CD8-positive, alpha-beta memory T cell (primary cell): Measurements from ENCODE around the gene HOXD3. TPM values are rescaled to one million over a fixed set of nuclear protein-coding genes. Genes with fewer than 3 reads are reported as not detected.

ENCODE experiments used
- CTCF ChIA-PET: fragments of 350-600 bp; sonication (Branson Sonifier 250); formaldehyde crosslinking; loops from one replicate; lab custom pipeline; 2021; ENCODE audit warnings: antibody characterized with exemption; lab: Charles Lee
- POLR2A ChIA-PET: fragments of 350-600 bp; sonication (Branson Sonifier 250); formaldehyde crosslinking; loops from one replicate; lab custom pipeline; 2021; ENCODE audit warnings: antibody characterized with exemption; lab: Charles Lee
- DNase-seq, 5 donors: peaks; one replicate each; pipeline versions ENCODE4 v3.0.0 to v3.0.0-alpha.2; 2020 to 2022; ENCODE audit warnings: mixed read lengths in 1 of 5
- H3K27ac ChIP-seq: one replicate; pipeline ENCODE4 v1.7.0; 2013; ENCODE audit warnings: low read depth, mild to moderate bottlenecking, low read length, moderate library complexity
- H3K27me3 ChIP-seq: 2 replicates; pipeline ENCODE4 v1.7.0; 2013; ENCODE audit warnings: low read length, mild to moderate bottlenecking; ENCODE audit not compliant: insufficient read depth, poor library complexity, severe bottlenecking
- H3K36me3 ChIP-seq: 2 replicates; pipeline ENCODE4 v1.7.0; 2013; ENCODE audit warnings: mild to moderate bottlenecking, low read length, moderate library complexity; ENCODE audit not compliant: insufficient read depth
- H3K4me1 ChIP-seq: 2 replicates; pipeline ENCODE4 v1.7.0; 2013; ENCODE audit warnings: mild to moderate bottlenecking, low read length, moderate library complexity; ENCODE audit not compliant: insufficient read depth
- H3K4me3 ChIP-seq: 2 replicates; pipeline ENCODE4 v1.7.0; 2013; ENCODE audit warnings: mild to moderate bottlenecking, low read length
- H3K9me3 ChIP-seq: 2 replicates; pipeline ENCODE4 v1.7.0; 2013; ENCODE audit warnings: mild to moderate bottlenecking, low read length
- H3K27ac Mint-ChIP-seq, 8 donors: one replicate each; pipeline ENCODE4 v1.8.0; 2020 to 2021; ENCODE audit warnings: mixed read lengths in 8 of 8, mild to moderate bottlenecking in 6 of 8, inconsistent platforms in 3 of 8, moderate library complexity in 3 of 8
- H3K27me3 Mint-ChIP-seq, 2 donors: one replicate each; pipeline ENCODE4 v1.8.0; 2020 to 2021; ENCODE audit warnings: mixed read lengths in 2 of 2, mild to moderate bottlenecking in 1 of 2, moderate library complexity in 1 of 2
- H3K36me3 Mint-ChIP-seq, 3 donors: one replicate each; pipeline ENCODE4 v1.8.0; 2020 to 2021; ENCODE audit warnings: mixed read lengths in 3 of 3, inconsistent platforms in 1 of 3, mild to moderate bottlenecking in 1 of 3
- H3K4me1 Mint-ChIP-seq, 3 donors: one replicate each; pipeline ENCODE4 v1.8.0; 2020 to 2021; ENCODE audit warnings: mixed read lengths in 3 of 3, inconsistent platforms in 1 of 3, mild to moderate bottlenecking in 1 of 3
- H3K4me3 Mint-ChIP-seq, 7 donors: one replicate each; pipeline ENCODE4 v1.8.0; 2020 to 2021; ENCODE audit warnings: mixed read lengths in 7 of 7, mild to moderate bottlenecking in 6 of 7, moderate library complexity in 4 of 7, inconsistent platforms in 2 of 7
- H3K9me3 Mint-ChIP-seq, 5 donors: one replicate each; pipeline ENCODE4 v1.8.0; 2020 to 2022; ENCODE audit warnings: mixed read lengths in 5 of 5, mild to moderate bottlenecking in 3 of 5, moderate library complexity in 2 of 5, inconsistent platforms in 1 of 5
- polyA plus RNA-seq: library from polyadenylated mRNA; unstranded; fragments of 300-500 nt; fragmentation: Illumina TruSeq; gene quantifications from one replicate; pipeline ENCODE4 v1.2.3, GENCODE V29; 2021
- total RNA-seq, 2 experiments: library from RNA; stranded (reverse); gene quantifications; one replicate each; pipeline ENCODE4 v1.2.3, GENCODE V29; 2021

The HOXD3 gene
- total and polyA plus RNA-seq, 3 experiments from 2014 or later, result not detected

DNA sequence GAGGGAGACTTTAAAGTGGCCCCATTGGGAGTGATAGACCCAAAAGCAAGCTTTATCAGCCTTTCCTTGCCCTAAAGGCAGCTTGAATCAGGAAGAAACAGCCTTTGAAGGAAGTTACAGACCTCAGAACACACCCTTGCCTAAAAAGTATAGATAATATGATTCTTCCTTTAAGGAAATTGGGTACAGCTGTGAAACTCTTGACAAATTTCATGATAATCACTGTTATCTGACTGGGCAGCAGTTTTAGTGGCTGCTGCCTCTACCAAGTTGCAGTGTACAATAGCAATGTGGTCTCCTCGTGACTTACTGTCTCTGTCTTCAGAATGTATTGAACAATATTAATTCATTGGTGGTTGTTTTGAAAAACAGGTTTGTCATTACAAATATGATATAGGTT lies 48.0 kb downstream of the HOXD3 start:
- no peak overlapping the region for H3K27ac Mint-ChIP-seq
- POLR2A ChIA-PET, result no interaction called here
- H3K9me3 ChIP-seq, result no peaks in the 10 kb centered on the region
- no peak for DNase-seq
- no peak overlapping the region for H3K4me3 ChIP-seq
- H3K27ac ChIP-seq, result no peak overlapping the region
- no peaks in the 10 kb centered on the region for H3K36me3 ChIP-seq
- no peaks in the 10 kb centered on the region for H3K4me1 Mint-ChIP-seq
- no peaks in the 10 kb centered on the region for H3K4me1 ChIP-seq
- CTCF ChIA-PET, result no interaction called here
- peaks cover 13 to 30% of the 10 kb centered on the region in 2 donors for H3K27me3 Mint-ChIP-seq
- no peaks in the 10 kb centered on the region for H3K27me3 ChIP-seq
- no peaks in the 10 kb centered on the region for H3K36me3 Mint-ChIP-seq
- peaks cover 0 to 6% (median 4%) of the 10 kb centered on the region in 5 donors for H3K9me3 Mint-ChIP-seq
- H3K4me3 Mint-ChIP-seq, result no peak overlapping the region

DNA sequence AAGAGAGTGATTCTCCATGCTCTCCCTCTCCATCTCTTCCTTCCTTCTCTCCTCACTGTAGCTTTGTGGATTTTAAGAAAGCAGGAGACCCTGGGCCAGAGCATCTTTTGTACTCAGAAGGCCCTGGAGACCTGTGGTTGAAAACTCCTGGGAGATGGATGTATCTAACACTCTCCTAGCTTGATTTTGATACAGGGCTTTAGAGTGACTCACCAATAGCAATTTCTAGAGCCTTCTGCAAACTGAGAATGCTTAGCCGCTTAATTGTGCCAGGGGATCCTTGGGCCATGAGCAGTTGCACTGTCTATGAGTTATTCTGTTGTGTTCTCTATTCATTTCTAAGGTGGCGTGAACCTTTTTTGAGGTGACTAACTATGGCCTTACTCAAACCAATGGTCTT lies 49.0 kb downstream of the HOXD3 start:
- no peak overlapping the region for H3K27ac Mint-ChIP-seq
- no peaks in the 10 kb centered on the region for H3K36me3 ChIP-seq
- no peaks in the 10 kb centered on the region for H3K4me1 ChIP-seq
- H3K4me3 ChIP-seq, result no peak overlapping the region
- ChIA-PET CTCF (no interaction called here), POLR2A (no interaction called here)
- H3K36me3 Mint-ChIP-seq, result no peaks in the 10 kb centered on the region
- H3K4me3 Mint-ChIP-seq, result no peak overlapping the region
- peaks cover 0 to 6% (median 4%) of the 10 kb centered on the region in 5 donors for H3K9me3 Mint-ChIP-seq
- no peaks in the 10 kb centered on the region for H3K4me1 Mint-ChIP-seq
- H3K9me3 ChIP-seq, result no peaks in the 10 kb centered on the region
- H3K27ac ChIP-seq, result no peak overlapping the region
- peaks cover 15 to 33% of the 10 kb centered on the region in 2 donors for H3K27me3 Mint-ChIP-seq
- no peak for DNase-seq
- no peaks in the 10 kb centered on the region for H3K27me3 ChIP-seq

DNA sequence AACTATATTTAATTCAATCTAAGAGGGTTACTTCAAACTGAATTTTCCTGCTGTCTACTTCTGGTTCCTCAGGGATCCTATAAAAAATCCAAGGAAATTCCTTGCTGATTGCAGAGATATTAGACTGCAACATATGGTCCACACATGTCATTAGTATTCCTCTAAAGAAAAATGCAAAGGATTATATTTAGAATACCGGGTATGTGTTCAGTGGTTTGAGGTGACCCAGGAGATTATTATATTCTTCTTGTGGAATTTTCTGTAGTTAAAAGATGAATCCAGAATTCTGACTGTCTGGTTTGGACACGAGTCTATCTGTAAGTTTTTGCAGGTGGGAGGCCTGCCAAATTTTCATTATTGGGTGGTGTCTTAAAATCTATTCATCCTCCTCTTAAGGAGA lies 49.6 kb downstream of the HOXD3 start:
- Histone ChIP-seq H3K4me1 (no peaks in the 10 kb centered on the region), H3K36me3 (no peaks in the 10 kb centered on the region), H3K27ac (no peak overlapping the region), H3K4me3 (no peak overlapping the region), H3K9me3 (no peaks in the 10 kb centered on the region), H3K27me3 (no peaks in the 10 kb centered on the region)
- DNase-seq, result no peak
- Mint-ChIP-seq H3K27me3 (peaks cover 15 to 35% of the 10 kb centered on the region in 2 donors), H3K9me3 (peaks cover 0 to 6% (median 4%) of the 10 kb centered on the region in 5 donors), H3K4me3 (no peak overlapping the region), H3K27ac (no peak overlapping the region), H3K4me1 (no peaks in the 10 kb centered on the region), H3K36me3 (no peaks in the 10 kb centered on the region)
- ChIA-PET CTCF (no interaction called here), POLR2A (no interaction called here)

DNA sequence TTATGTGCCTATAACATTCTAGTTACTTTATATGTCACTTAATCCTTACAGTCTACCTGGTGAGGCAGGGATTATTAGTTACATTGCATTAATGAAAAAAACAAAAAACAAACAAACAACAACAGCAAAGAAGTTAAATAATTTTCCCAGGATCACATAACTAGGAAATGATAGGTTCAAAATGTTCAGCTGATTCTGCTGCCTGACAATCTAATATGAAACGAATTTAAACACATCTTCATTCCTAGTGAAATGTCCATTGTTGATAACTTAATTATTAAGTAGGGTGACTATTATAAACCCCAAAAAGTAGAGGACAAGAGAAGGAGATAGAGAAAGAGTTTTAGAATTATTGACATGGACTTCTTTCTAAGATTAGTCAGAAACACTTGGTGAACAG lies 54.0 kb downstream of the HOXD3 start:
- H3K27me3 Mint-ChIP-seq, result peaks cover 13 to 18% of the 10 kb centered on the region in 2 donors
- ChIA-PET CTCF (no interaction called here), POLR2A (no interaction called here)
- Histone ChIP-seq H3K4me3 (no peak overlapping the region), H3K9me3 (no peaks in the 10 kb centered on the region), H3K4me1 (no peaks in the 10 kb centered on the region), H3K27ac (no peak overlapping the region), H3K27me3 (no peaks in the 10 kb centered on the region), H3K36me3 (no peaks in the 10 kb centered on the region)
- DNase-seq, result no peak
- no peaks in the 10 kb centered on the region for H3K36me3 Mint-ChIP-seq
- H3K4me1 Mint-ChIP-seq, result no peaks in the 10 kb centered on the region
- no peak overlapping the region for H3K4me3 Mint-ChIP-seq
- no peaks in the 10 kb centered on the region for H3K9me3 Mint-ChIP-seq
- no peak overlapping the region for H3K27ac Mint-ChIP-seq

DNA sequence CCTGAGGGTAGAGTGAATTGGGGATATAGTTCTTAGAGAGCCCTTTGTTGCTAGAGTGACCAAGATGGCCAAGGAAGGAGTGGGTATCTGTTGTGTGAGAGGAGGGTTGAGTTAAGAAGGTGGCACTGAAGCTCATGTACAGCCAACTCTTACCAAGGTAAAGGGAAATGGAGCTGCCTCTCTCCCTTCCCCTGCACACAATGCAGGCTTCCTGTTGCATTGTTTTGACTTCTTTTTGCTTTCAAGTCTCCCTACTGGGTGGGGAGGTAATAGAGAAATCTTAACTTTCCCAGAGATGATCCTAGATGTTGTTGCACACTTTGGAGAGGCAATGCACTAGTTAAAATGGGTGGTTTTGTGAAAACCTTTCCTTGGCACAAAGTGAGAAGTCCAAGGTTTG lies 55.2 kb downstream of the HOXD3 start:
- Mint-ChIP-seq H3K27me3 (peaks cover 13 to 18% of the 10 kb centered on the region in 2 donors), H3K4me3 (no peak overlapping the region), H3K9me3 (no peaks in the 10 kb centered on the region), H3K36me3 (no peaks in the 10 kb centered on the region), H3K27ac (no peak overlapping the region), H3K4me1 (no peaks in the 10 kb centered on the region)
- no peak overlapping the region for H3K27ac ChIP-seq
- H3K36me3 ChIP-seq, result no peaks in the 10 kb centered on the region
- no peaks in the 10 kb centered on the region for H3K9me3 ChIP-seq
- ChIA-PET CTCF (no interaction called here), POLR2A (no interaction called here)
- no peaks in the 10 kb centered on the region for H3K4me1 ChIP-seq
- no peak overlapping the region for H3K4me3 ChIP-seq
- H3K27me3 ChIP-seq, result no peaks in the 10 kb centered on the region
- DNase-seq, result no peak

DNA sequence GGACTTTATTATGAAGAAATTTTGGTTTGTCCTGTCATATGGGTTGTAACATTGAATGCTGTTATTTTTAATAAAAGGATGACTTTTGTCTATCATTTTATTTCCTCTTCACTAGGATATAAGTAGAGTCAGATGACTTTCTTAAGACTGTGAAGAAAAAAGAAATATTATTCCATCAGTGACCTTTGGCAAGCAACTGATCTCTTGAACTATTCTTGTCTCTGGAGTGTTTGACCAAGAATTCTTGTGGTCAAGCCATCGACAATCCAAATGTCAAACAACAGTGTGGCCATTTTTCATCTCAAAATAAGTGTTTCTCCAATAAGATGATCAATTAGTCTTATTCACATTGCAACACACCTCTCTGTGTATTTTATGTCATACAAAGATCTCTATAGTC lies 56.3 kb downstream of the HOXD3 start:
- H3K27me3 Mint-ChIP-seq, result peaks cover 15 to 18% of the 10 kb centered on the region in 2 donors
- no peaks in the 10 kb centered on the region for H3K27me3 ChIP-seq
- H3K9me3 Mint-ChIP-seq, result no peaks in the 10 kb centered on the region
- DNase-seq, result no peak
- no peaks in the 10 kb centered on the region for H3K9me3 ChIP-seq
- H3K4me1 Mint-ChIP-seq, result no peaks in the 10 kb centered on the region
- H3K4me3 Mint-ChIP-seq, result no peak overlapping the region
- H3K36me3 Mint-ChIP-seq, result no peaks in the 10 kb centered on the region
- H3K4me1 ChIP-seq, result no peaks in the 10 kb centered on the region
- no peak overlapping the region for H3K27ac Mint-ChIP-seq
- POLR2A ChIA-PET, result no interaction called here
- H3K36me3 ChIP-seq, result no peaks in the 10 kb centered on the region
- H3K27ac ChIP-seq, result no peak overlapping the region
- no peak overlapping the region for H3K4me3 ChIP-seq
- CTCF ChIA-PET, result no interaction called here

Other genes starting within 250 kb of the HOXD3 start
- 10 to 100 TPM; 31.7 to 36.0 TPM for gene LNPK, start 155.0 kb upstream of the HOXD3 start, total RNA-seq
- gene LNPK, start 155.0 kb upstream of the HOXD3 start, polyA plus RNA-seq, result 17.5 TPM
- gene EVX2, start 73.3 kb upstream of the HOXD3 start, total RNA-seq, result not detected
- not detected for gene EVX2, start 73.3 kb upstream of the HOXD3 start, polyA plus RNA-seq
- gene HOXD13, start 64.6 kb upstream of the HOXD3 start, total RNA-seq, result not detected
- not detected for gene HOXD13, start 64.6 kb upstream of the HOXD3 start, polyA plus RNA-seq
- not detected for gene HOXD12, start 57.5 kb upstream of the HOXD3 start, total RNA-seq
- gene HOXD12, start 57.5 kb upstream of the HOXD3 start, polyA plus RNA-seq, result not detected
- not detected for gene HOXD11, start 50.0 kb upstream of the HOXD3 start, total RNA-seq
- gene HOXD11, start 50.0 kb upstream of the HOXD3 start, polyA plus RNA-seq, result not detected
- not detected for gene HOXD10, start 40.5 kb upstream of the HOXD3 start, total RNA-seq
- not detected for gene HOXD10, start 40.5 kb upstream of the HOXD3 start, polyA plus RNA-seq
- gene HOXD9, start 34.6 kb upstream of the HOXD3 start, total RNA-seq, result not detected
- not detected for gene HOXD9, start 34.6 kb upstream of the HOXD3 start, polyA plus RNA-seq
- gene HOXD8, start 27.6 kb upstream of the HOXD3 start, total RNA-seq, result not detected
- gene HOXD8, start 27.6 kb upstream of the HOXD3 start, polyA plus RNA-seq, result not detected
- not detected for gene HOXD4, start 5.8 kb upstream of the HOXD3 start, total RNA-seq
- gene HOXD4, start 5.8 kb upstream of the HOXD3 start, polyA plus RNA-seq, result not detected
- gene HOXD1, start 31.4 kb downstream of the HOXD3 start, total RNA-seq, result not detected
- not detected for gene HOXD1, start 31.4 kb downstream of the HOXD3 start, polyA plus RNA-seq
- gene MTX2, start 112.1 kb downstream of the HOXD3 start, total RNA-seq, result 10 to 100 TPM; 26.3 to 28.9 TPM
- 21.6 TPM for gene MTX2, start 112.1 kb downstream of the HOXD3 start, polyA plus RNA-seq